Left hindlimb (tissue), 1 donor: ENCODE measurements around the gene IZUMO2.

ENCODE experiments used
- DNase-seq: peaks from one replicate; pipeline ENCODE4 v3.0.0-alpha.2; 2018

The IZUMO2 gene

GRCh38 chr19:50162988-50163387 lies at the start of gene IZUMO2:
TSS of gene IZUMO2 (minus strand) at chr19:50163281. CDS start at chr19:50163194, 87 bp downstream.
- DNase-seq: no peak

- no peak for DNase-seq
Measured at GRCh38 chr19:50210425-50210824, 47.3 kb upstream of the IZUMO2 start.

- DNase-seq: no peak
Measured at GRCh38 chr19:50209131-50209530, 46.0 kb upstream of the IZUMO2 start.

GRCh38 chr19:50207730-50208129 lies 44.6 kb upstream of the IZUMO2 start:
- no peak for DNase-seq

- DNase-seq: no peak
Measured at GRCh38 chr19:50206191-50206590, 43.1 kb upstream of the IZUMO2 start.

GRCh38 chr19:50205681-50206138 lies 42.6 kb upstream of the IZUMO2 start:
- no peak for DNase-seq

GRCh38 chr19:50204811-50205675 lies 42.0 kb upstream of the IZUMO2 start:
- no peak for DNase-seq

GRCh38 chr19:50204081-50204428 lies 41.0 kb upstream of the IZUMO2 start:
- no peak for DNase-seq

- peak; percentile 90 for DNase-seq
Measured at GRCh38 chr19:50203281-50204080, 40.4 kb upstream of the IZUMO2 start, which contains the start of gene MYH14. TSS of gene MYH14 (plus strand) at chr19:50203622. CDS start at chr19:50210366, 6,744 bp downstream.

GRCh38 chr19:50202962-50203280 lies 39.8 kb upstream of the IZUMO2 start:
- no peak for DNase-seq

- DNase-seq: no peak
Measured at GRCh38 chr19:50202386-50202785, 39.3 kb upstream of the IZUMO2 start.

GRCh38 chr19:50199259-50199555 lies 36.1 kb upstream of the IZUMO2 start:
- DNase-seq: no peak

- DNase-seq: no peak
Measured at GRCh38 chr19:50198431-50199258, 35.6 kb upstream of the IZUMO2 start.

GRCh38 chr19:50197348-50197747 lies 34.3 kb upstream of the IZUMO2 start:
- no peak for DNase-seq

GRCh38 chr19:50196322-50196932 lies 33.3 kb upstream of the IZUMO2 start:
- DNase-seq: no peak

- DNase-seq: no peak
Measured at GRCh38 chr19:50195224-50195623, 32.1 kb upstream of the IZUMO2 start.

GRCh38 chr19:50192463-50193211 lies 29.6 kb upstream of the IZUMO2 start:
- no peak for DNase-seq

- DNase-seq: peak; percentile 40
Measured at GRCh38 chr19:50191216-50191615, 28.1 kb upstream of the IZUMO2 start.

- no peak for DNase-seq
Measured at GRCh38 chr19:50190439-50190891, 27.4 kb upstream of the IZUMO2 start.

- DNase-seq: no peak
Measured at GRCh38 chr19:50189331-50189730, 26.2 kb upstream of the IZUMO2 start.

- DNase-seq: no peak
Measured at GRCh38 chr19:50187937-50188336, 24.9 kb upstream of the IZUMO2 start.

GRCh38 chr19:50184196-50184595 lies 21.1 kb upstream of the IZUMO2 start:
- DNase-seq: no peak
